Colonic mucosa (tissue), 4 donors: Measurements from ENCODE around the gene RYR1. TPM values are rescaled to one million over a fixed set of nuclear protein-coding genes. Genes with fewer than 3 reads are reported as not detected.

Experiments used
- DNase-seq: peaks from one replicate; pipeline ENCODE4 v3.0.0-alpha.2; 2020
- H3K27ac ChIP-seq: fragments of 200-600 bp; one replicate; pipeline ENCODE4 v1.8.0; 2021
- H3K27me3 ChIP-seq: fragments of 200-600 bp; one replicate; pipeline ENCODE4 v1.8.0; 2021
- H3K36me3 ChIP-seq: fragments of 200-600 bp; one replicate; pipeline ENCODE4 v1.8.0; 2021
- H3K4me1 ChIP-seq: fragments of 200-600 bp; one replicate; pipeline ENCODE4 v1.8.0; 2021; ENCODE audit warnings: mild to moderate bottlenecking
- H3K4me3 ChIP-seq: fragments of 200-600 bp; one replicate; pipeline ENCODE4 v1.8.0; 2021
- H3K9ac ChIP-seq, 2 donors: one replicate each; pipeline ENCODE4 v1.7.0; 2013; ENCODE audit warnings: control low read depth in 2 of 2, low read depth in 2 of 2, low read length in 2 of 2
- H3K9me3 ChIP-seq: fragments of 200-600 bp; one replicate; pipeline ENCODE4 v1.8.0; 2021
- intact Hi-C: fragments of 100-400 bp; cut with DNase I; formaldehyde crosslinking; loops from one replicate; pipeline ENCODE4 v1.14.1; 2022
- total RNA-seq, 2 donors: library from RNA; stranded (reverse); fragmentation: NEBNext Ultra II Directional in 1 of 2; extraction: Animal tissue kit (Norgen Biotek cat#: 25700) in 1 of 2; gene quantifications; one replicate each; pipeline ENCODE4 v1.2.1, GENCODE V29; 2021
- TF ChIP-seq, protein P1 (sequence below): fragments of 200-600 bp; IDR thresholded peaks from one replicate; pipeline ENCODE4 v1.8.0; 2022; ENCODE audit warnings: antibody characterized with exemption, mild to moderate bottlenecking
- donor health status: healthy.
- donor health status: DM: no; HTN: no; CAD: no.
- donor health status: DM: no; HTN: no; CAD: no.

RYR1 gene
- total RNA-seq, 2 donors from 2014 or later: 0.64 to 0.89 TPM

DNA sequence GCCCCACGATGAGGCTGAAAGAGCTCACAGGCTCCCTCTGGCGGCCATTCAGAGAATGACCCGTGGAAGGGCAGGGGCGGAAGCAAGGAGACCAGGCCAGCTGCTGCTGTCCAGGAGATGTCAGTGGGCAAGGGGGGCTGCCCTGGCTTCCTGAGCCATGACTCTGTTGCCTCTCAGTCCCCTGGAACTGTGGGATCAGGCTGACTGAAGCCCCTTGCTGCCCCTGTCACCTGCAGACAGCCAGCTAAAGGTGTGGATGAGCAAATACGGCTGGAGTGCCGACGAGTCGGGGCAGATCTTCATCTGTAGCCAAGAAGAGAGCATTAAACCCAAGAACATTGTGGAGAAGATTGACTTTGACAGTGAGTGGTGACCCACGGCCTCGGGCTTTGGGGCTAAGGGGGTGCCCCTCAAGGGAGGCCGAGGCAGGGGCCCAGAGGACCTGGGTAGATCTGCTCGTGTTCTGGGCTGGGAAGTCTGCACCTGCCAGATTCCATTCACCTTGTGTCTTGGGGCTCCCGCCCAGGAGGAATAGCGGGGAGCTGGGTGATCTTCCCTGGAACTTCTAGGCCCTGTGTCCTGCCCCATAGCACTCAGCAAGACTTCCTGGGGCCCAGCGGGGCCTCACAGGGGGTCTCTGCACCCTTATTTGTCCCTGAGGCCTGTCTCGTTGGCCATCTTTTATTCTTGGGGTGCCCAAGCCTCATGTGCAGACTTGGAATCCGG lies 201.4 kb downstream of the RYR1 start:
- TF ChIP-seq, protein P1, sequence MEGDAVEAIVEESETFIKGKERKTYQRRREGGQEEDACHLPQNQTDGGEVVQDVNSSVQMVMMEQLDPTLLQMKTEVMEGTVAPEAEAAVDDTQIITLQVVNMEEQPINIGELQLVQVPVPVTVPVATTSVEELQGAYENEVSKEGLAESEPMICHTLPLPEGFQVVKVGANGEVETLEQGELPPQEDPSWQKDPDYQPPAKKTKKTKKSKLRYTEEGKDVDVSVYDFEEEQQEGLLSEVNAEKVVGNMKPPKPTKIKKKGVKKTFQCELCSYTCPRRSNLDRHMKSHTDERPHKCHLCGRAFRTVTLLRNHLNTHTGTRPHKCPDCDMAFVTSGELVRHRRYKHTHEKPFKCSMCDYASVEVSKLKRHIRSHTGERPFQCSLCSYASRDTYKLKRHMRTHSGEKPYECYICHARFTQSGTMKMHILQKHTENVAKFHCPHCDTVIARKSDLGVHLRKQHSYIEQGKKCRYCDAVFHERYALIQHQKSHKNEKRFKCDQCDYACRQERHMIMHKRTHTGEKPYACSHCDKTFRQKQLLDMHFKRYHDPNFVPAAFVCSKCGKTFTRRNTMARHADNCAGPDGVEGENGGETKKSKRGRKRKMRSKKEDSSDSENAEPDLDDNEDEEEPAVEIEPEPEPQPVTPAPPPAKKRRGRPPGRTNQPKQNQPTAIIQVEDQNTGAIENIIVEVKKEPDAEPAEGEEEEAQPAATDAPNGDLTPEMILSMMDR: peak; percentile 98
- peaks cover 5% of the 10 kb centered on the region for H3K36me3 ChIP-seq
- intact Hi-C loops: loop anchor here (10.0 kb wide), 1 partner anchor 290 kb away; no protein-coding TSS in a partner anchor
- H3K27ac ChIP-seq: peak overlapping the region; percentile 79
- no peaks in the 10 kb centered on the region for H3K27me3 ChIP-seq
- H3K9ac ChIP-seq: peak overlapping the region in 1 of 2 donors; percentile 16
- peak; percentile 83 for DNase-seq
- peaks cover 6% of the 10 kb centered on the region for H3K4me1 ChIP-seq
- no peak overlapping the region for H3K4me3 ChIP-seq
- H3K9me3 ChIP-seq: no peaks in the 10 kb centered on the region

DNA sequence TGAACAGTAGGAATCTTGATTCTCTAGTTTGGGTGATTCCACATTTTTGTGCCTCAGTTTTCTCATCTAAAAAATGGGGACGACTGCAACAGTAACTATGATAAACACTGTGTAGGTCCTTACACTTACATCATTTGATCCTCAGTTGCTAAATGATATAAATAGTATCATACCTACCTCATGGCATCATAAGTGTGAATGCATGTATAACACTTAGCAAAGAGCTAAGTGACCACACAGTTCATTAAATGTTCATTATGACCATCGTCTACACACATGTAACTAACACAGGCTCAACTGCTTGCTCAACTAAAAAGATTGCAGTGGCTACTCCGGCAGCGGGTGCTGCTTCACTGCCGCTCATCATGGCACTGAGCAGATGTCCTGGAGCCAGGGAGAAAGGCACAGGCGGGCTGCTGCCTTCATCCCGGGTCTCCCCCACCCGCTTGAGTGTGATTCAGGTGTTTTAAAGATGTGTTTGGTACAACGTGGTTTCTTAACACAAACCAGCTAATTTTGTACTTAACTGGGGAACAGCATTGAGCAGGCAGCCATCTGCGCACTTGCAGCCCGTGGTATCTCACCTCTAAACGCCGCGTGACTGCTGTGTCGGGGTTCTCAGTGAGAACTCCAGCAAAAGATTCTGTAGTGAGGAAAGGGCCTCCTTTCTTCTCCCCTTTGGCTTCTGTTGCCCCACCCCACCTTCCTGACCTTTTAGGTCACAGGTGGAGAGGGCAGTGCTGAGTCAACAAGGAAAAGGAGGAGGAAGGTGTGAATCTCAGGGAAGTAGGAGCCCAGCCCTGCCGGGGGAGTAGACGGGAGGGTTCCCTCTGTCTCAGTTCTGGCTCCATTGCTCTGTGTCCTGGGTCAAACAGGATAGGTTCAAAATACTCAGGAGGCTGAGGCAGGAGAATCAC lies 202.2 kb downstream of the RYR1 start:
- DNase-seq: peak; percentile 53
- peak overlapping the region in 1 of 2 donors; percentile 75 for H3K9ac ChIP-seq
- peaks cover 5% of the 10 kb centered on the region for H3K36me3 ChIP-seq
- H3K27ac ChIP-seq: peak overlapping the region; percentile 79
- TF ChIP-seq, protein P1: no peak
- peaks cover 6% of the 10 kb centered on the region for H3K4me1 ChIP-seq
- H3K4me3 ChIP-seq: no peak overlapping the region
- H3K9me3 ChIP-seq: no peaks in the 10 kb centered on the region
- no peaks in the 10 kb centered on the region for H3K27me3 ChIP-seq
- intact Hi-C loops: loop anchor here (2.0 to 10.0 kb wide), 2 partner anchors 97 to 289 kb away; no protein-coding TSS in a partner anchor

Other genes with a start within 250 kb of the RYR1 start
- gene DPF1, start 209.5 kb upstream of the RYR1 start, total RNA-seq: not detected
- gene PPP1R14A, start 177.3 kb upstream of the RYR1 start, total RNA-seq: 10 to 100 TPM; 11.0 to 27.8 TPM
- 100 to 1,000 TPM; 790 to 935 TPM for gene SPINT2, start 169.1 kb upstream of the RYR1 start, total RNA-seq
- 100 to 1,000 TPM; 111 to 159 TPM for gene C19orf33, start 129.4 kb upstream of the RYR1 start, total RNA-seq
- gene YIF1B, start 117.7 kb upstream of the RYR1 start, total RNA-seq: 10 to 100 TPM; 28.8 to 58.3 TPM
- gene KCNK6, start 113.8 kb upstream of the RYR1 start, total RNA-seq: 10 to 100 TPM; 19.8 to 23.4 TPM
- gene CATSPERG, start 97.9 kb upstream of the RYR1 start, total RNA-seq: 1 to 10 TPM; 3.2 to 8.4 TPM
- 100 to 1,000 TPM; 126 to 184 TPM for gene PSMD8, start 59.1 kb upstream of the RYR1 start, total RNA-seq
- gene GGN, start 45.7 kb upstream of the RYR1 start, total RNA-seq: under 1 TPM; 0.37 to 0.45 TPM
- under 1 TPM; 0.61 to 0.99 TPM for gene SPRED3, start 45.0 kb upstream of the RYR1 start, total RNA-seq
- 10 to 100 TPM; 31.4 to 35.4 TPM for gene FAM98C, start 30.6 kb upstream of the RYR1 start, total RNA-seq
- gene RASGRP4, start 7.5 kb upstream of the RYR1 start, total RNA-seq: under 1 TPM; 0.84 to 0.90 TPM
- 1 to 10 TPM; 2.6 to 4.9 TPM for gene MAP4K1, start 184.3 kb downstream of the RYR1 start, total RNA-seq
- gene EIF3K, start 185.5 kb downstream of the RYR1 start, total RNA-seq: 100 to 1,000 TPM; 367 to 445 TPM
- 1,000 to 10,000 TPM; 1,019 to 1,060 TPM for gene ACTN4, start 214.0 kb downstream of the RYR1 start, total RNA-seq